Frontal cortex (tissue), 4 donors: ENCODE data around the gene SNAP29. TPM values are rescaled to one million over a fixed set of nuclear protein-coding genes. Genes with fewer than 3 reads are reported as not detected.
"Not testable (repeated sequence)": the region's sequence is repeated elsewhere in the genome, so short reads cannot be mapped to it uniquely, and the experiment has no call there.

Experiments
- DNase-seq, 2 donors: peaks; one replicate each; pipeline ENCODE4 v3.0.0; 2012; ENCODE audit warnings: low spot score in 2 of 2
- FAIRE-seq: peaks from 2 replicates; lab custom pipeline; 2012; peaks lifted over from hg19 to GRCh38; lab: Jason Lieb, UNC
- total RNA-seq: library from RNA; depleted of rRNA; stranded (reverse); fragments of >200 nt; gene quantifications from one replicate; pipeline ENCODE4 v1.2.3, GENCODE V29; 2014
- donor health status: control.
- donor health status: control.
- donor health status: control.

SNAP29 gene
- total RNA-seq, 1 donor from 2014 or later = 6.5 TPM

GRCh38 chr22:20833225-20833665 is 25.6 kb upstream of the SNAP29 start:
- FAIRE-seq = no peak
- DNase-seq = no peak

DNA sequence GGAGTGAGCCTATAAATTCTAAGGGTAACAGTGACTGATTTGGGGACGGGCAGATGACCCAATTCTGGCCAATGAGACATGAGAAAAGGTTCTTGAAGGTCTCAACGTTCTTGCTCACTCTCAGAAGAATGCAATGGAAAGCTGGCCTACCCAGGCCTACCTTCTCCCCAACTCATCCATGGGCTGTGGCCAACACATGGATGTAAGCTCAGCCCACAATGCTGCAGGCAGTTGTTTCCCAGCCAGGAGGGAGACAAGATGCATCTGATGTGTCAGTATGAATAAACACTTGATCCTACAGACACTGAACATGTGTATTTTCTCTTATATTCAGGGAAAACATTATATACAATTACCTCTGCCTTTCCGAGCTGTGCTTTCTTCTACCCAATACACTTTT is 24.6 kb upstream of the SNAP29 start:
- DNase-seq = no peak

DNA sequence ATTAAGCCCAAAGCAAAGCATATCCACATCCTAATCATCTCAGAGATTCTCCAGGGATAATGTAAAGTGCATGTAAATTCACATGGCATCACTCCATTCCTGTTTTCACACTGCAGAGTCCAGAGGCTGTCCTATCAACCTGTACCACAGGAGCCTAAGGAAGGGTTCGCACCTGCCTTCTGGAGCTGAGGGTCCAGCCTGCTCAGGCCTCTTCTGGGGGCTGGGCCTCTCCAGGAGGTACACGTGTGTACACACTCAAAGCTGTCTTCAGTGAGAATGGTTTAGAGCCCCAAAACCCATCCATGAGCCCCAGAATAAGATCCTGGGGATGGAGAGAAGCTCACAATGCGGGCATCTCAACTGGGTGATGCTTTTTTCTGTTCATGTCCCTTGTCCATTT is 24.1 kb upstream of the SNAP29 start:
- DNase-seq (no peak), FAIRE-seq (no peak)

More for the DNA sequence above, 24.6 kb upstream of the SNAP29 start:
- no peak for FAIRE-seq

DNA sequence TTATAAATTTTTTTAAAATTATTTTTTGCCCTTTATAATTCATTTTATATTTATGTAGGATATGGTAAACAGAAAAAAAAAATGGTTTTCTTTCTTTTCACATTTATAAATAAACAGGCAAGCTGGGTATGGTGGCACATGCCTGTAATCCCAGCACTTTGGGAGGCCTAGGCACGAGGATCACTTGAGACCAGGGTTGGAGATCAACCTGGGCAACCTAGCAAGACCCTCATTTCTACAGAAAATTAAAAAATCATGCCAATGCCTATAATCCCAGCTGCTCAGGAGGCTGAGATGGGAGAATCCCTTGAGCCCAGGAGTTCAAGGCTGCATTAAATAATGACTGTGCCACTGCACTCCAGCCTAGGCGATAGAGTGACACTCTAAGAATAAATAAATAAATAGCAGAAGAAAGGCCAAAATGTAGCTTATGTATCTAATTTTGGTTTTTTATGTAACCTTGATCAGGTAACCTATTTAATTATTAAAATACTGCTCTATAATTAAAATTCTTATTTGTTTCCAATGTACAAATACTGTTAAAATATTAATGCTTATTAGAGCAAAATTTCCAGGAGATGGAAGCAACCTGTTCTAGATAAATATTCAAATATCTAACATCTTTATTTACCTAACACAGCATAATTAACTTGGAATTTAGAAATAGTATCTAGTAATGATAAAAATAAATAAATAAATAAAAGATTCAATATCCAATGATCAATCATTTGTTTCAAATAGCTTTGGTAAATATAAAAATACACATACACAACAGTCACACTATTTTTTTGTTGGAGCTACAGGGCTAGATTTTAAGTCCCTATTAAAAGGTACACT is 21.6 kb upstream of the SNAP29 start:
- DNase-seq (no peak), FAIRE-seq (no peak)

- FAIRE-seq, DNase-seq: not testable (repeated sequence)
Measured at GRCh38 chr22:20839354-20839753, 19.5 kb upstream of the SNAP29 start.

DNA sequence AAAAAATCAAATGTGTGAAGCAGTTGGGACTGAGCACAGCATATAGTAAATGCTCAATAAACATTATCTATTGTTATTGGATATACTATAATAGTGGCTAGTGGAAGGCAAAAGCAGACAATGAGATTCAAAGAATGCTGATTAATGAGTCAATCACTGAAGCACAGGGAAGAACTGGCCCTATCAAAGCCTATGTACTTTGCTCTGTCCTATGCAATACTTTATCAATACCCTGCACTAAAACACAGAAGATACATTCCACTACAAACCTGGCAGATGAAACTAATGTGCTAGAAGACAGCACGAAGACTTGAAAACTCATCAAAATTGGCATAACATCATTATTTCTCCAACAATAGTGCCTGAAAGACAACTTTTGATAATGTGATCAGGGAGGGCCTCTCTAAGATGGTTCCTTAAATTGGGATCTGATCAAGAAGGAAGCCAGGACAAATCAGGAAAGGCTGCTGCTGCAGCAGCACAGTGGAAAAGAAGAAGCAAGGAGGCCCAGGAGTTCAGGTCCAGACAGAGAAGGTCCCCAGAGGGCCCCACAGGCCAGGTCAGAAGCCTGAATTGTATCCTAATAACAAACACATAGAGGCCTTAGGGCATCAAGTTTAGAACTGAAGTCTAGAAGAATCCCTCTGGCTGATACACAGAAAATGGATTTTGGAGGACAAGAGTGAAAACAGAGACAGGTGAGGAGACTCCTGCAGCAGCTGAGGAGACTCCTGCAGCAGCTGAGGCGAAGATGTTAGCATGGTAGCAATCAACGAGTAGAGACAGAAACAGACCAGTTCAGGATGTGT is 18.8 kb upstream of the SNAP29 start:
- DNase-seq (no peak), FAIRE-seq (no peak)

GRCh38 chr22:20840646-20841371 is 18.0 kb upstream of the SNAP29 start:
- DNase-seq (no peak), FAIRE-seq (no peak)

GRCh38 chr22:20843501-20843900 is 15.3 kb upstream of the SNAP29 start:
- no peak for DNase-seq
- no peak for FAIRE-seq

DNA sequence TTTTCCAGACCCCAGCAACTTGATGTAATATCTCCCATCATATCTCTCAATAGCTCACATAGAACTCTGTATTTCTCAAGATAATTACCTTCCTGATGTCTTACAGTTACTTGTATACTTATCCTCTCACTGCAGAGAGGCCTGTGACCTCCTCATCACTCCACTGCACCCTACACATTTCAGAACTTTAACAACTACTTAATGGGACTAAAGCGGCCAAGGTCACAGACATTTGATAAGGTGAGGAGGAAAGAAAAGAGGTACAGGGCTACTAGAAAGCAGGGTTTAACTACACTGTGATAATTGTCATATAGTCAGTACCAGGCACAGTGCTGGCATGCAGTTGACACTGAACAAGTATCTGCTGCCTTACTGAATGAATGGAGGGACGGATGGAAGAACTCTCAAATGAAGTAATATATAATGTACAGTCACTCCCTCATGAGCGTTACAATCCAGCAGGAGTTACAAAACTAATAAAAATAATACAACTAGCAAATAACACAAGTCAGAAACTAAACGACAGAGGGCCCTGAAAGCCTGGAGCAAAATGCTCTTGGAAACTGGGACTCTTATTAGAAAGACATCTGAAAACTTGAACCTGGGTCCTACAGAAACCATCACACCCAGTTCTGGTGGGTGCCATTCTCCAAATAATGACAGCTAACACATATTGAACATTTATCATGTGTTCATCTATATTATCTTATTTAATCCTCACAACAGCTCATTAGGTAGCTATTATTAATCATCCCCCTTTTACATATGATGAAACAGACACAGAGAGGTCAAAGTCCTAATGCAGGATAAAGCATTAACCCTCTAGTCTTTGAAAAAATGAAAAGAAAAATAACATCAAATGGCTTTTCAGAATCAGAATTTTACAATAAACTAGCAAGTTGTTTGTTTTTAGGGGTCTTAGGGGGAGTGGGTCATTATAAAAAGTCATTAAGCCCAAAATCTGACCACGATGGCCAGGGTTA is 14.5 kb upstream of the SNAP29 start:
- FAIRE-seq = no peak
- no peak for DNase-seq

GRCh38 chr22:20847318-20847822 is 11.4 kb upstream of the SNAP29 start:
- DNase-seq (no peak), FAIRE-seq (no peak)

DNA sequence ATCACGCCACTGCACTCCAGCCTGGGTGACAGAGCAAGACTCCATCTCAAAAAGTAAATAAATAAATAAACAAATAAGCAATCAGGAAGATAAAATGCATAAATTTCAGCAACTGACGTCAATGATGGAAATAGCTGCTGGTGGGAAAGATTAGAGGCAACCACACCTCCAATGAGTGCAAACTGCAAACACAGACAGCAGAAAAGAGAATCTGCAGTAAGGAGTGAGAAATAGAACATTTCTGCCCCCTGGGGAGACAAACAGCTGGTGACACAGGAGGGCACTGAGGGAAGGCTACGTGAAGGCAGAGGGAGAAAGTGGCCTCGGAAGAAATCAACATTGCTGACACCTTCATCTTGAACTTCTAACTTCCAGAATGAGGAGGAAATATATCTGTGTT is 6.7 kb upstream of the SNAP29 start:
- no peak for DNase-seq
- no peak for FAIRE-seq

- no peak for DNase-seq
Measured at GRCh38 chr22:20852503-20852902, 6.3 kb upstream of the SNAP29 start.

GRCh38 chr22:20853236-20853660 is 5.6 kb upstream of the SNAP29 start:
- no peak for FAIRE-seq

More at GRCh38 chr22:20852503-20852902, 6.3 kb upstream of the SNAP29 start:
- no peak for FAIRE-seq

GRCh38 chr22:20857247-20857643 is 1.6 kb upstream of the SNAP29 start:
- FAIRE-seq = no peak

More at GRCh38 chr22:20853236-20853660, 5.6 kb upstream of the SNAP29 start:
- no peak for DNase-seq

GRCh38 chr22:20857838-20858614 is 781 bp upstream of the SNAP29 start:
- DNase-seq = peak; percentile 74 to 81
- FAIRE-seq = no peak

More at GRCh38 chr22:20857247-20857643, 1.6 kb upstream of the SNAP29 start:
- no peak for DNase-seq

DNA sequence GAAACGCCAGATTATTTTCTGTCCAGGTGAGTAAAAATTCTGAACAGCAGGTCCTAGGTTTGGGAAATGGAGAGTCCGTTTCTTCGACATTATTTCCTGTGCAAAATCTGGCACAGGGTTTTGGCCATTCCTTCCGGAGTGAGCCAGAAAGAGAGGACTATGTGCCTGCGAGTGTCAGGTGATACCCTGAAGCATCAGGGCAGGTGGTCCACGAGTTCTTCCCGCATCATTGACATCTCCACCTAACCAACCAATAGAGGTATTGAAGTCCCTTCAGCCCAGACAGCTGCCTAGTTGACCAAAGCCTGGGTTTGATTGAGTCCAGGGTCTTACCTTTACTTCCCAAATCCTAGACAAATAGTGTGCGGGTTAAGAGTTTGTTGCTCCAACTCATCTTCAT is 808 bp downstream of the SNAP29 start:
- no peak for FAIRE-seq
- no peak for DNase-seq

DNA sequence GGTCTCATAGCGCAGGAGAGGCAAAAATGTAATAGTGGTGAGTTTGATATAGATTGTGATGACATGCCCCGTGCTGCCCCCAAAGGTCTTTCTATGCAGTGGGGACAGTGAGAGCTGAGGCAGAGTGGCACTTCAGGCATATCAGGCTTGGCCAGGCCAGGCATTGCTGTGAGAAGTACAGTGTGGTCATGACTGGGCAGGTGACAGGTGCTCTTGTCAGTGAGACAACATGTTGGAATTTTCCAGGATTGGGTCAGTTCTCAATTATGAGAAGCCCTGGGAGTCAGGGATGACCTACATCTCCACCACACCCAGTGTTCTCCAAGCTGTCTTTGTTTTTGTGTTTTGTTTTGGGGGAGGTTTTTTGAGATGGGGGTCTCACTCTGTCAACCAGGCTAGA is 3.7 kb downstream of the SNAP29 start:
- FAIRE-seq (no peak), DNase-seq (no peak)

DNA sequence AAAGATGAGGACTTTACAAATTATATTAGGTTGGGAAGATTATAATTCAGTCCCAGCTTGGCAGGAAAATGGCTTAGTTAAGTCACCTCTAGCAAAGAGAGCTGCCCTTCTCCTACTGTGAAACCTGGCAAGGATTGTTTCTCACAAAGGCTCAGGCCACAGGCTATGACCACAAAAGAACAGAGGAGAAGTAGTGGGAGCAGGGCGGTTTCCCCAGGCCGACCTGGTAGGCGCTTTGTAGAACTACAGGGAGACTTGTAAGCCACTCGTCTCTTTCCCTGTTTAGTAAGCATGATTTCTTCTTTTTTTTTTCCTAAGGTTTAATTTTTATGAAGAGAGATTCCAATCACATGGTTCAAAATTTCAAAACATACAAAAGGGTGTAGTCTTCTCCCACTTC is 4.6 kb downstream of the SNAP29 start:
- no peak for DNase-seq
- FAIRE-seq = no peak
